K562 (cell line): ENCODE data around the gene CORT. TPM values are rescaled to one million over a fixed set of nuclear protein-coding genes. Genes with fewer than 3 reads are reported as not detected.

Experiments
- ATF7 ChIP-seq: fragments of 450-650 bp; IDR thresholded peaks from 2 replicates; pipeline ENCODE4 v1.7.1; 2014; ENCODE audit warnings: mild to moderate bottlenecking, moderate library complexity
- CBFA2T2 ChIP-seq: fragments of 450-650 bp; conservative IDR thresholded peaks from 2 replicates; pipeline ENCODE4 v1.6.1; 2017; ENCODE audit warnings: mild to moderate bottlenecking
- CXXC5 ChIP-seq: fragments of 250-450 bp; sonication (Bioruptor Pico); IDR thresholded peaks from 2 replicates; pipeline ENCODE4 v1.8.0; 2022; ENCODE audit warnings: inconsistent platforms, mild to moderate bottlenecking, moderate library complexity
- FUS ChIP-seq: fragments of 200-400 bp; formaldehyde crosslinking; optimal IDR thresholded peaks from 2 replicates; pipeline ENCODE3; 2017; ENCODE audit warnings: low read depth, low read length
- KAT7 ChIP-seq: sonication (generic); formaldehyde crosslinking; IDR thresholded peaks from 2 replicates; pipeline ENCODE4 v1.8.0; 2022; ENCODE audit warnings: missing genetic modification reagents, mild to moderate bottlenecking, borderline replicate concordance
- MCM3 ChIP-seq: fragments of 450-650 bp; IDR thresholded peaks from 2 replicates; pipeline ENCODE4 v1.6.1; 2016
- MXI1 ChIP-seq: IDR thresholded peaks from 2 replicates; pipeline ENCODE4 v1.6.1; 2011; ENCODE audit warnings: low read depth, mild to moderate bottlenecking, improper control_type of control experiment, low read length
- NCOA4 ChIP-seq: fragments of 450-650 bp; IDR thresholded peaks from 2 replicates; pipeline ENCODE4 v1.6.1; 2018; ENCODE audit warnings: mild to moderate bottlenecking; ENCODE audit not compliant: partially characterized antibody
- POLR2A ChIP-seq: fragments of 450-650 bp; conservative IDR thresholded peaks from 2 replicates; pipeline ENCODE4 v1.6.1; 2016
- RBBP5 ChIP-seq: fragments of 200-600 bp; sonication (generic); IDR thresholded peaks from 2 replicates; pipeline ENCODE4 v1.6.1; 2012; ENCODE audit warnings: borderline replicate concordance, mild to moderate bottlenecking, low read length, control low read depth, inconsistent platforms; ENCODE audit not compliant: insufficient read depth, poor library complexity, severe bottlenecking
- SOX6 ChIP-seq: fragments of 450-650 bp; IDR thresholded peaks from 2 replicates; pipeline ENCODE4 v1.6.1; 2014; ENCODE audit warnings: mild to moderate bottlenecking
- TRIM24 ChIP-seq, 2 experiments: fragments of 450-650 bp; IDR thresholded peaks; 2 replicates each; pipeline ENCODE4 v1.6.1; 2016
- TRIM28 ChIP-seq: fragments of 450-650 bp; IDR thresholded peaks from 2 replicates; pipeline ENCODE4 v1.6.1; 2017
- ZNF121 ChIP-seq: sonication (generic); formaldehyde crosslinking; conservative IDR thresholded peaks from 2 replicates; pipeline ENCODE4 v1.8.0; 2022; ENCODE audit warnings: missing genetic modification reagents
- ZNF232 ChIP-seq: sonication (generic); formaldehyde crosslinking; IDR thresholded peaks from 2 replicates; pipeline ENCODE4 v1.8.0; 2022; ENCODE audit warnings: mild to moderate bottlenecking, missing genetic modification reagents
- ZNF707 ChIP-seq: fragments of 250-450 bp; sonication (Bioruptor Pico); conservative IDR thresholded peaks from 2 replicates; pipeline ENCODE4 v1.8.0; 2022; ENCODE audit warnings: inconsistent platforms, mild to moderate bottlenecking, moderate library complexity
- ZZZ3 ChIP-seq: fragments of 450-650 bp; IDR thresholded peaks from 2 replicates; pipeline ENCODE4 v1.6.1; 2016; ENCODE audit warnings: antibody characterized with exemption, mild to moderate bottlenecking, moderate library complexity
- polyA plus RNA-seq, 8 experiments: library from polyadenylated mRNA; depleted of rRNA in 4 of 8; stranded (reverse) in 5 of 8; unstranded in 3 of 8; fragments of >200 nt; fragmentation: Nextera tagmentation in 2 of 8; fragmentation: Illumina TruSeq in 1 of 8; extraction: Ambion mirVana in 2 of 8; extraction: Trizol in 1 of 8; gene quantifications; 2 replicates each; pipeline versions ENCODE4 v1.2.1 to v1.2.3, GENCODE V29; 2011 to 2014; ENCODE audit warnings: inconsistent platforms in 1 of 8, missing spikeins in 1 of 8
- total RNA-seq, 7 experiments: library from RNA; depleted of rRNA in 6 of 7; stranded (reverse); fragments of >200 nt in 6 of 7; fragmentation: Illumina TruSeq in 2 of 7; extraction: Trizol in 2 of 7; gene quantifications; 2 replicates each; pipeline versions ENCODE4 v1.2.1 to v1.2.3, GENCODE V29; 2011 to 2021; ENCODE audit warnings: low replicate concordance in 1 of 7
- TF ChIP-seq, protein P1 (sequence below), 3 experiments: fragments of 200-800 bp in 1 of 3; sonication (Bioruptor generic) in 1 of 3; sonication (generic) in 1 of 3; formaldehyde crosslinking in 1 of 3; IDR thresholded peaks; 2 replicates each; pipeline versions ENCODE4 v1.6.1 to v1.8.0; 2016 to 2022; ENCODE audit warnings: mild to moderate bottlenecking in 2 of 3, missing compliant biosample characterization in 2 of 3, missing genetic modification characterization in 2 of 3, missing genetic modification reagents in 1 of 3
- TF ChIP-seq, protein P2 (sequence below): fragments of 250-450 bp; sonication (Bioruptor Pico); IDR thresholded peaks from 2 replicates; pipeline ENCODE4 v1.5.0; 2021
- TF ChIP-seq, protein P3 (sequence below): fragments of 450-650 bp; formaldehyde crosslinking; IDR thresholded peaks from 2 replicates; pipeline ENCODE4 v1.4.0; 2022; ENCODE audit warnings: missing genetic modification characterization
- TF ChIP-seq, protein P4 (sequence below): sonication (generic); formaldehyde crosslinking; IDR thresholded peaks from 2 replicates; pipeline ENCODE4 v1.8.1; 2023; ENCODE audit warnings: mild to moderate bottlenecking, missing genetic modification reagents
- TF ChIP-seq, protein P5 (sequence below): fragments of 200-800 bp; sonication (Bioruptor generic); IDR thresholded peaks from 2 replicates; pipeline ENCODE4 v1.6.1; 2017; ENCODE audit warnings: missing genetic modification characterization, missing compliant biosample characterization

Gene CORT
- total and polyA plus RNA-seq, 9 of the 15 experiments (the other 6 are each of a cell fraction or from before 2014, with no cell fraction given) = 0.08 to 0.54 (median 0.13) TPM; not detected in 5

DNA sequence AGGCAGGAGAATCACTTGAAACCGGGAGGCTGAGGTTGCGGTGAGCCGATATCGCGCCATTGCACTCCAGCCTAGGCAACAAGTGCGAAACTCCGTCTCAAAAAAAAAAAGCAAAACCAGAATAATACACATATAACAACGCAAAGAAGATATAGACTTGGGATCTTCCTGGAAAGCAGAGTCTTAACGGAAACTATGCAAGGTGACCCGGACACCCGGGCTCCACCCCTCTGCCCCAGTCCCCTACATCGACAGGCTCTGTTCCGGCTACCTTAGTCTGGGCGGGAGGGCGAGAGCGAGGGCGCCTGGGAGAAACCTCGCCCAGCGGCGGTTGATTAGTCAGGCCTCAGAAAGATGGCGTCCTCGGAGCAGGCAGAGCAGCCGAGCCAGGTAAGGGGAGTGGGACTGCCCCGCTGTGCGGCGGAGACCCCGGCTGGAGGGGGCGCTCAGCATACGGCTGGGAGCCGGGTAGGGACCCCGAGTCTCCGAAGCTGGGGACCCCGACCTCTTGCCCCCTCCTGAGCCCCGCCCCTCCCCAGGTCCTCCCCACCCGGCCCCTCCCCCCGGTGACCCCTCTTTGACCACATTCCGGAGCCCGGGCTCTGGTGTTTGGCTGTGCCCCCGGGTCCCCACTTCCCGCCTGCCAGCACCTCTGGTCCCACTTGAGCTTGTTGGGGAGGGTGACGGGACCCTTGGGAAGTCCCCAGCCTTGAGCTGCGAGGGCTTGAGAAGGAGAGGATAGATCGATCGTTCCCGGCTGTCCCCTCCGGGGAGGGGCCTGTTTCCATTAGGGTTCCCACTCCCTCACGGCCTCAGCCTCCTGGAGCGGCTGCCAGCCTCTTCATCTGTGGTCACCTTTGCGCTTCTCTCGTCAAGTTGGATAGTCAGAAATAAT is 25.0 kb downstream of the CORT start, which contains the start of gene PEX14 (continued):
- TF ChIP-seq, protein P1, sequence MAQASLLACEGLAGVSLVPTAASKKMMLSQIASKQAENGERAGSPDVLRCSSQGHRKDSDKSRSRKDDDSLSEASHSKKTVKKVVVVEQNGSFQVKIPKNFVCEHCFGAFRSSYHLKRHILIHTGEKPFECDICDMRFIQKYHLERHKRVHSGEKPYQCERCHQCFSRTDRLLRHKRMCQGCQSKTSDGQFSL (CRISPR knock-in tag; IDR thresholded peaks at IDR 0.05) = no peak
- TF ChIP-seq, protein P1 (tag; IDR thresholded peaks at IDR 0.05) = peak in 1 of 2 experiments; percentile 53; a peak in 1 of 4 replicates
- TF ChIP-seq SOX6 (peak; percentile 65), KAT7 (CRISPR knock-in tag) (no peak), ATF7 (peak; percentile 58; the same call in 1 of the 2 replicates), CBFA2T2 (no peak), TRIM28 (no peak; the same call in 1 of the 2 replicates), ZNF707 (0 out of 2 replicates have a peak, but pooled peaks have one; percentile 32), CXXC5 (CRISPR knock-in tag) (peak; percentile 72), MCM3 (no peak), FUS (no peak), TRIM24 (IDR thresholded peaks at IDR 0.05) (0 out of 4 replicates have a peak, but pooled peaks of 1 of the 2 experiments have one; percentile 36), NCOA4 (peak; percentile 70), ZZZ3 (no peak), ZNF232 (CRISPR knock-in tag) (no peak), POLR2A (peak; percentile 85), MXI1 (no peak), RBBP5 (peak; percentile 99), ZNF121 (CRISPR knock-in tag) (no peak)
- TF ChIP-seq, protein P2, sequence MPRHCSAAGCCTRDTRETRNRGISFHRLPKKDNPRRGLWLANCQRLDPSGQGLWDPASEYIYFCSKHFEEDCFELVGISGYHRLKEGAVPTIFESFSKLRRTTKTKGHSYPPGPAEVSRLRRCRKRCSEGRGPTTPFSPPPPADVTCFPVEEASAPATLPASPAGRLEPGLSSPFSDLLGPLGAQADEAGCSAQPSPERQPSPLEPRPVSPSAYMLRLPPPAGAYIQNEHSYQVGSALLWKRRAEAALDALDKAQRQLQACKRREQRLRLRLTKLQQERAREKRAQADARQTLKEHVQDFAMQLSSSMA (CRISPR knock-in tag) = no peak
- TF ChIP-seq, protein P3, sequence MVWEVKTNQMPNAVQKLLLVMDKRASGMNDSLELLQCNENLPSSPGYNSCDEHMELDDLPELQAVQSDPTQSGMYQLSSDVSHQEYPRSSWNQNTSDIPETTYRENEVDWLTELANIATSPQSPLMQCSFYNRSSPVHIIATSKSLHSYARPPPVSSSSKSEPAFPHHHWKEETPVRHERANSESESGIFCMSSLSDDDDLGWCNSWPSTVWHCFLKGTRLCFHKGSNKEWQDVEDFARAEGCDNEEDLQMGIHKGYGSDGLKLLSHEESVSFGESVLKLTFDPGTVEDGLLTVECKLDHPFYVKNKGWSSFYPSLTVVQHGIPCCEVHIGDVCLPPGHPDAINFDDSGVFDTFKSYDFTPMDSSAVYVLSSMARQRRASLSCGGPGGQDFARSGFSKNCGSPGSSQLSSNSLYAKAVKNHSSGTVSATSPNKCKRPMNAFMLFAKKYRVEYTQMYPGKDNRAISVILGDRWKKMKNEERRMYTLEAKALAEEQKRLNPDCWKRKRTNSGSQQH = peak; percentile 44; the same call in 1 of the 2 replicates
- TF ChIP-seq, protein P4, sequence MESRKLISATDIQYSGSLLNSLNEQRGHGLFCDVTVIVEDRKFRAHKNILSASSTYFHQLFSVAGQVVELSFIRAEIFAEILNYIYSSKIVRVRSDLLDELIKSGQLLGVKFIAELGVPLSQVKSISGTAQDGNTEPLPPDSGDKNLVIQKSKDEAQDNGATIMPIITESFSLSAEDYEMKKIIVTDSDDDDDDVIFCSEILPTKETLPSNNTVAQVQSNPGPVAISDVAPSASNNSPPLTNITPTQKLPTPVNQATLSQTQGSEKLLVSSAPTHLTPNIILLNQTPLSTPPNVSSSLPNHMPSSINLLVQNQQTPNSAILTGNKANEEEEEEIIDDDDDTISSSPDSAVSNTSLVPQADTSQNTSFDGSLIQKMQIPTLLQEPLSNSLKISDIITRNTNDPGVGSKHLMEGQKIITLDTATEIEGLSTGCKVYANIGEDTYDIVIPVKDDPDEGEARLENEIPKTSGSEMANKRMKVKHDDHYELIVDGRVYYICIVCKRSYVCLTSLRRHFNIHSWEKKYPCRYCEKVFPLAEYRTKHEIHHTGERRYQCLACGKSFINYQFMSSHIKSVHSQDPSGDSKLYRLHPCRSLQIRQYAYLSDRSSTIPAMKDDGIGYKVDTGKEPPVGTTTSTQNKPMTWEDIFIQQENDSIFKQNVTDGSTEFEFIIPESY (CRISPR knock-in tag) = peak; percentile 87
- TF ChIP-seq, protein P5, sequence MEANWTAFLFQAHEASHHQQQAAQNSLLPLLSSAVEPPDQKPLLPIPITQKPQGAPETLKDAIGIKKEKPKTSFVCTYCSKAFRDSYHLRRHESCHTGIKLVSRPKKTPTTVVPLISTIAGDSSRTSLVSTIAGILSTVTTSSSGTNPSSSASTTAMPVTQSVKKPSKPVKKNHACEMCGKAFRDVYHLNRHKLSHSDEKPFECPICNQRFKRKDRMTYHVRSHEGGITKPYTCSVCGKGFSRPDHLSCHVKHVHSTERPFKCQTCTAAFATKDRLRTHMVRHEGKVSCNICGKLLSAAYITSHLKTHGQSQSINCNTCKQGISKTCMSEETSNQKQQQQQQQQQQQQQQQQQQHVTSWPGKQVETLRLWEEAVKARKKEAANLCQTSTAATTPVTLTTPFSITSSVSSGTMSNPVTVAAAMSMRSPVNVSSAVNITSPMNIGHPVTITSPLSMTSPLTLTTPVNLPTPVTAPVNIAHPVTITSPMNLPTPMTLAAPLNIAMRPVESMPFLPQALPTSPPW = peak; percentile 95
